Measurements from ENCODE around the gene AFAP1L1. TPM values are rescaled to one million over a fixed set of nuclear protein-coding genes. Genes with fewer than 3 reads are reported as not detected.

Gene AFAP1L1
- total RNA-seq, 1 donor from 2014 or later = 0.36 TPM

- H3K27ac Mint-ChIP-seq = no peak overlapping the region
- Histone ChIP-seq H3K4me2 (no peak overlapping the region), H3K36me3 (no peaks in the 10 kb centered on the region), H4K20me1 (ENCODE audit: low read depth) (peaks cover 4% of the 10 kb centered on the region), H3K27me3 (peaks cover 62% of the 10 kb centered on the region), H3K4me3 (no peak overlapping the region), H3F3A (ENCODE audit: low read depth) (peaks cover 7% of the 10 kb centered on the region), H3K27ac (no peak overlapping the region), H3K4me1 (peaks cover 5% of the 10 kb centered on the region), H3K79me2 (ENCODE audit: low read depth) (no peaks in the 10 kb centered on the region), H3K9ac (no peak overlapping the region), H2AFZ (replicated peaks) (no peak overlapping the region), H3K9me3 (ENCODE audit: low read depth) (no peaks in the 10 kb centered on the region)
- no peak for DNase-seq (ENCODE audit: low spot score)
- H3K27me3 Mint-ChIP-seq (ENCODE audit: insufficient read depth, low read depth) = peaks cover 30% of the 10 kb centered on the region
- H3K4me3 Mint-ChIP-seq = no peak overlapping the region
- no peaks in the 10 kb centered on the region for H3K9me3 Mint-ChIP-seq
- peaks cover 6% of the 10 kb centered on the region for H3K4me1 Mint-ChIP-seq
- H3K36me3 Mint-ChIP-seq = no peaks in the 10 kb centered on the region
- TF ChIP-seq EZH2 (IDR thresholded peaks at IDR 0.05) = no peak
- no peak for TF ChIP-seq EZH2phosphoT487 (IDR thresholded peaks at IDR 0.05)
- no peak for TF ChIP-seq CTCF (IDR thresholded peaks at IDR 0.05)
Measured at GRCh38 chr5:149274939-149275338, 3.3 kb downstream of the AFAP1L1 start.

- no peak overlapping the region for H3K27ac Mint-ChIP-seq
- H3K27ac ChIP-seq = no peak overlapping the region
- peaks cover 5% of the 10 kb centered on the region for H3K4me1 ChIP-seq
- H3F3A ChIP-seq (ENCODE audit: low read depth) = no peaks in the 10 kb centered on the region
- H2AFZ ChIP-seq (replicated peaks) = no peak overlapping the region
- no peaks in the 10 kb centered on the region for H3K36me3 Mint-ChIP-seq
- no peaks in the 10 kb centered on the region for H3K36me3 ChIP-seq
- no peak for DNase-seq (ENCODE audit: low spot score)
- no peaks in the 10 kb centered on the region for H3K79me2 ChIP-seq (ENCODE audit: low read depth)
- H3K9ac ChIP-seq = no peak overlapping the region
- TF ChIP-seq EZH2phosphoT487 (IDR thresholded peaks at IDR 0.05) = no peak
- TF ChIP-seq CTCF (IDR thresholded peaks at IDR 0.05) = no peak
- no peak for TF ChIP-seq EZH2 (IDR thresholded peaks at IDR 0.05)
- H3K4me3 ChIP-seq = no peak overlapping the region
- H3K4me3 Mint-ChIP-seq = no peak overlapping the region
- H3K9me3 Mint-ChIP-seq = no peaks in the 10 kb centered on the region
- no peaks in the 10 kb centered on the region for H3K9me3 ChIP-seq (ENCODE audit: low read depth)
- peaks cover 3% of the 10 kb centered on the region for H3K4me1 Mint-ChIP-seq
- peaks cover 33% of the 10 kb centered on the region for H3K27me3 ChIP-seq
- no peaks in the 10 kb centered on the region for H4K20me1 ChIP-seq (ENCODE audit: low read depth)
- H3K27me3 Mint-ChIP-seq (ENCODE audit: insufficient read depth, low read depth) = peaks cover 13% of the 10 kb centered on the region
- H3K4me2 ChIP-seq = no peak overlapping the region
Measured at GRCh38 chr5:149277801-149278200, 6.1 kb downstream of the AFAP1L1 start.

GRCh38 chr5:149278451-149279210 lies 7.0 kb downstream of the AFAP1L1 start:
- Histone ChIP-seq H4K20me1 (ENCODE audit: low read depth) (no peaks in the 10 kb centered on the region), H3K4me1 (peaks cover 4% of the 10 kb centered on the region), H3K36me3 (no peaks in the 10 kb centered on the region), H3F3A (ENCODE audit: low read depth) (no peaks in the 10 kb centered on the region), H3K79me2 (ENCODE audit: low read depth) (no peaks in the 10 kb centered on the region), H3K4me2 (no peak overlapping the region), H3K9ac (no peak overlapping the region), H3K27me3 (peaks cover 25% of the 10 kb centered on the region), H3K9me3 (ENCODE audit: low read depth) (no peaks in the 10 kb centered on the region), H3K4me3 (no peak overlapping the region), H3K27ac (no peak overlapping the region), H2AFZ (replicated peaks) (no peak overlapping the region)
- peaks cover 8% of the 10 kb centered on the region for H3K27me3 Mint-ChIP-seq (ENCODE audit: insufficient read depth, low read depth)
- DNase-seq (ENCODE audit: low spot score) = no peak
- no peak overlapping the region for H3K27ac Mint-ChIP-seq
- TF ChIP-seq EZH2 (IDR thresholded peaks at IDR 0.05) (no peak), CTCF (IDR thresholded peaks at IDR 0.05) (no peak), EZH2phosphoT487 (IDR thresholded peaks at IDR 0.05) (no peak)
- H3K9me3 Mint-ChIP-seq = no peaks in the 10 kb centered on the region
- no peaks in the 10 kb centered on the region for H3K36me3 Mint-ChIP-seq
- peaks cover 3% of the 10 kb centered on the region for H3K4me1 Mint-ChIP-seq
- H3K4me3 Mint-ChIP-seq = no peak overlapping the region

Measured in neural progenitor cell (in vitro differentiated cells).